Measurements from ENCODE around the gene GRK1. TPM values are rescaled to one million over a fixed set of nuclear protein-coding genes. Genes with fewer than 3 reads are reported as not detected.
"Not testable (repeated sequence)": the region's sequence is repeated elsewhere in the genome, so short reads cannot be mapped to it uniquely, and the experiment has no call there.

GRK1 gene
- total and polyA plus RNA-seq, 4 donors = 0.36 to 0.97 (median 0.67) TPM

DNA sequence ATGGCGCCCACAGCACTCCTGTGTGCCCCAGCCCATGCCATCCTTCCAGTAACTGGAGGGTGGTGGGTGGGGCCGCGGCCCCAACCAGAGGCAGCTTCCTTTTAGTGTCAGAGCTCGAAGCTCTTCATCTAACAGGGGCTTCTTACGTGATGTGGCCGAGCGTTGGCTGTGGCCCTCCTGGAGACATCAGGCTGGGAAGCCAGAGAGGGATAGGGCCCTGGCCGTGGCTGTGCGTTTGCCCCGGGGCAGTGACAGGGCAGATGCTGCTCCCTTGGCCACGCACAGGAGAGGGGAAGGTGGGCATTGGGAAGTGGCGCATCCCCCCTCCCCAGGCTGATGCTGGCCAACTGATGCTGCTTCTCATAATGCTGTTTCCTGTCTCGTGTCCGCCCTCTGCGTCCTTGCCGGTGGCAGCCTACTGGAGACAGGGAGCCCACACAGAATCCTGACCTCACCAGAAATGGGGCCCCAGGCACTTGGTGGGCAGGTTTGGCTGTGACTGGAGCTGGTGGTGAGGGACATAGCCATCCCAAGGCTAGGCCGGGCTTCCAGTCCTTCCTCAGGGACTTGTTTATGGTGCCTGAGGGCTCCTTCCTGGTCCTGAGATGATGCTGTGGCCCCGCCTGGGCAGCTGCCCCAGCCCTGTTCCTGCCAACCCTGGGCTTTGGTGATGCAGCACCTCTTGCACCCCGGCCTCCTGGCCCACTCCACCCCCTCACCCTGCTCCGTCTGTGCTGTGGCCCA lies 43.4 kb upstream of the GRK1 start:
- H3K4me3 ChIP-seq (ENCODE audit: low read depth, low read length) = no peak overlapping the region
- 97% methylated on average over 12 of the region's 20 CpGs for WGBS (ENCODE audit: insufficient coverage)
- H3K4me1 ChIP-seq (ENCODE audit: control insufficient read depth, insufficient read depth, low read length) = peaks cover 6% of the 10 kb centered on the region
- H3K27ac ChIP-seq (ENCODE audit: low read depth, low read length) = no peak overlapping the region
- no peaks in the 10 kb centered on the region for H3K9me3 ChIP-seq (ENCODE audit: control insufficient read depth, insufficient read depth, low read length)
- DNase-seq (ENCODE audit: low read depth in 4 of 6, low spot score in 6 of 6) = no peak
- no peaks in the 10 kb centered on the region for H3K27me3 ChIP-seq (ENCODE audit: control insufficient read depth, insufficient read depth, low read length)
- peaks cover 51% of the 10 kb centered on the region for H3K36me3 ChIP-seq (ENCODE audit: control insufficient read depth, insufficient read depth, low read length)

GRCh38 chr13:113624235-113624587 lies 42.8 kb upstream of the GRK1 start:
- no peak for DNase-seq (ENCODE audit: low read depth in 4 of 6, low spot score in 6 of 6)

DNA sequence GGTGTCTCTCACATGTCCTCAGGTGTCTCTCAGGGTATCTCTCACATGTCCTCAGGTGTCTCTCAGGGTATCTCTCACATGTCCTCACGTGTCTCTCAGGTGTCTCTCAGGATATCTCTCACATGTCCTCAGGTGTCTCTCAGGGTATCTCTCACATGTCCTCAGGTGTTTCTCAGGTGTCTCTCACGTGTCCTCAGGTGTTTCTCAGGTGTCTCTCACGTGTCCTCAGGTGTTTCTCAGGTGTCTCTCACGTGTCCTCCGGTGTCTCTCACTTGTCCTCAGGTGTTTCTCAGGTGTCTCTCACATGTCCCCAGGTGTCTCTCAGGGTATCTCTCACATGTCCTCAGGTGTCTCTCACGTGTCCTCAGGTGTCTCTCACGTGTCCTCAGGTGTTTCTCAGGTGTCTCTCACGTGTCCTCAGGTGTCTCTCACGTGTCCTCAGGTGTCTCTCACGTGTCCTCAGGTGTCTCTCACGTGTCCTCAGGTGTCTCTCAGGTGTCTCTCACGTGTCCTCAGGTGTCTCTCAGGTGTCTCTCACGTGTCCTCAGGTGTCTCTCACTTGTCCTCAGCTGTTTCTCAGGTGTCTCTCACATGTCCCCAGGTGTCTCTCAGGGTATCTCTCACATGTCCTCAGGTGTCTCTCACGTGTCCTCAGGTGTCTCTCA lies 42.2 kb upstream of the GRK1 start:
- H3K4me3 ChIP-seq (ENCODE audit: low read depth, low read length); DNase-seq (ENCODE audit: low read depth in 4 of 6, low spot score in 6 of 6); H3K27ac ChIP-seq (ENCODE audit: low read depth, low read length); H3K9me3 ChIP-seq (ENCODE audit: control insufficient read depth, insufficient read depth, low read length); H3K4me1 ChIP-seq (ENCODE audit: control insufficient read depth, insufficient read depth, low read length); H3K27me3 ChIP-seq (ENCODE audit: control insufficient read depth, insufficient read depth, low read length): not testable (repeated sequence)
- WGBS (ENCODE audit: insufficient coverage) = 96% methylated on average over 14 of the region's 14 CpGs
- H3K36me3 ChIP-seq (ENCODE audit: control insufficient read depth, insufficient read depth, low read length) = peaks cover 53% of the 10 kb centered on the region

More at GRCh38 chr13:113624235-113624587, 42.8 kb upstream of the GRK1 start:
- WGBS (ENCODE audit: insufficient coverage) = 98% methylated on average over 9 of the region's 9 CpGs
- Histone ChIP-seq H3K27me3 (ENCODE audit: control insufficient read depth, insufficient read depth, low read length) (no peaks in the 10 kb centered on the region), H3K4me3 (ENCODE audit: low read depth, low read length) (no peak overlapping the region), H3K4me1 (ENCODE audit: control insufficient read depth, insufficient read depth, low read length) (peaks cover 11% of the 10 kb centered on the region), H3K9me3 (ENCODE audit: control insufficient read depth, insufficient read depth, low read length) (no peaks in the 10 kb centered on the region), H3K36me3 (ENCODE audit: control insufficient read depth, insufficient read depth, low read length) (peaks cover 57% of the 10 kb centered on the region), H3K27ac (ENCODE audit: low read depth, low read length) (no peak overlapping the region)

- DNase-seq (ENCODE audit: low read depth in 4 of 6, low spot score in 6 of 6) = no peak
- no peaks in the 10 kb centered on the region for H3K9me3 ChIP-seq (ENCODE audit: control insufficient read depth, insufficient read depth, low read length)
- WGBS (ENCODE audit: insufficient coverage) = 85% methylated on average over 20 of the region's 24 CpGs
- no peaks in the 10 kb centered on the region for H3K27me3 ChIP-seq (ENCODE audit: control insufficient read depth, insufficient read depth, low read length)
- peaks cover 5% of the 10 kb centered on the region for H3K4me1 ChIP-seq (ENCODE audit: control insufficient read depth, insufficient read depth, low read length)
- peaks cover 53% of the 10 kb centered on the region for H3K36me3 ChIP-seq (ENCODE audit: control insufficient read depth, insufficient read depth, low read length)
- H3K4me3 ChIP-seq (ENCODE audit: low read depth, low read length) = no peak overlapping the region
- no peak overlapping the region for H3K27ac ChIP-seq (ENCODE audit: low read depth, low read length)
Measured at GRCh38 chr13:113625965-113626721, 40.9 kb upstream of the GRK1 start.

DNA sequence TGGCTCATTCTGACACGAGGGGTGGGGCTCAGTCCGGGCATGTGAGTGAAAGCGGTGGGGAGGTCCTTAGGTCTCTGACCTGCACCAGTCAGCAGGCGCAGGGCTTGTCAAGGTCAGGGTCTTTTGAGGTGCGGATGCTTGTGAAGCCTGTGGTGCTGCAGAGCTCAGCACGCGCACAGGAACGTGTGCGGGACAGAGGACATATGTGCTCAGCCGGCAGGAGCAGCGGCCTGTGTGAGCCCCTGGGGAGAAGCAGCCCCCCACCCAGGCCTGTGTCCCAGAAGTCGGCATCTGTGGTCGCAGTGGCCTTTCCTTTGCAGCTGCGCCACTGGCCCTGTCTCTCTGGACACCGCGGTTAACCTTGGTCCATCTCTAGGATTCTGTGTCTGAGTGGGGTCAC lies 39.9 kb upstream of the GRK1 start:
- Histone ChIP-seq H3K4me3 (ENCODE audit: low read depth, low read length) (no peak overlapping the region), H3K27me3 (ENCODE audit: control insufficient read depth, insufficient read depth, low read length) (no peaks in the 10 kb centered on the region), H3K27ac (ENCODE audit: low read depth, low read length) (no peak overlapping the region), H3K9me3 (ENCODE audit: control insufficient read depth, insufficient read depth, low read length) (no peaks in the 10 kb centered on the region), H3K36me3 (ENCODE audit: control insufficient read depth, insufficient read depth, low read length) (peaks cover 62% of the 10 kb centered on the region), H3K4me1 (ENCODE audit: control insufficient read depth, insufficient read depth, low read length) (peaks cover 5% of the 10 kb centered on the region)
- WGBS (ENCODE audit: insufficient coverage) = 87% methylated on average over 16 of the region's 16 CpGs
- no peak for DNase-seq (ENCODE audit: low read depth in 4 of 6, low spot score in 6 of 6)

GRCh38 chr13:113628291-113629270 lies 38.4 kb upstream of the GRK1 start:
- 90% methylated on average over 27 of the region's 30 CpGs for WGBS (ENCODE audit: insufficient coverage)
- Histone ChIP-seq H3K27ac (ENCODE audit: low read depth, low read length) (no peak overlapping the region), H3K36me3 (ENCODE audit: control insufficient read depth, insufficient read depth, low read length) (peaks cover 67% of the 10 kb centered on the region)

DNA sequence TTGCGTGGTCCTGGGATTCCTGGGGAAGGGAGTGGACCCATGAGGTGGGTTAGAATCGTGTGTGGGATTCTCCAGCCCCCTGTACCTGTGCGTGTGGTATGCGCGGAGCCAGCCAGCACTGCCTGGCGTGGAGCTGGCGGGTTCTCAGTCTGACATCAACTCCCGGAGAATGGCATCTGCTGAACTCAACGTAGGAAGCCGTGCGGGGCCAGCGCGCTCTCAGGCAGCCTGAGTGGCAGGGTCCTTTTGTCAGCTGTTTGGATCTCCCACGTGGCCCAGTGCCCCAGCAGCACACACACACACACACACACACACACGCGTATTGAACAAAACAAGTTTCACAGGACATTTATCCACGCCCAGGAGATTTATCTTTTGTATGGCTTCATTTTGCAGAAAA lies 37.2 kb upstream of the GRK1 start:
- Histone ChIP-seq H3K4me3 (ENCODE audit: low read depth, low read length) (no peak overlapping the region), H3K9me3 (ENCODE audit: control insufficient read depth, insufficient read depth, low read length) (no peaks in the 10 kb centered on the region), H3K27ac (ENCODE audit: low read depth, low read length) (no peak overlapping the region), H3K4me1 (ENCODE audit: control insufficient read depth, insufficient read depth, low read length) (peaks cover 5% of the 10 kb centered on the region), H3K27me3 (ENCODE audit: control insufficient read depth, insufficient read depth, low read length) (no peaks in the 10 kb centered on the region), H3K36me3 (ENCODE audit: control insufficient read depth, insufficient read depth, low read length) (peaks cover 71% of the 10 kb centered on the region)
- WGBS (ENCODE audit: insufficient coverage) = 74% methylated on average over 15 of the region's 17 CpGs
- no peak for DNase-seq (ENCODE audit: low read depth in 4 of 6, low spot score in 6 of 6)

More at GRCh38 chr13:113628291-113629270, 38.4 kb upstream of the GRK1 start:
- Histone ChIP-seq H3K9me3 (ENCODE audit: control insufficient read depth, insufficient read depth, low read length) (no peaks in the 10 kb centered on the region), H3K4me1 (ENCODE audit: control insufficient read depth, insufficient read depth, low read length) (peaks cover 5% of the 10 kb centered on the region), H3K27me3 (ENCODE audit: control insufficient read depth, insufficient read depth, low read length) (no peaks in the 10 kb centered on the region), H3K4me3 (ENCODE audit: low read depth, low read length) (no peak overlapping the region)
- DNase-seq (ENCODE audit: low read depth in 4 of 6, low spot score in 6 of 6) = no peak

DNA sequence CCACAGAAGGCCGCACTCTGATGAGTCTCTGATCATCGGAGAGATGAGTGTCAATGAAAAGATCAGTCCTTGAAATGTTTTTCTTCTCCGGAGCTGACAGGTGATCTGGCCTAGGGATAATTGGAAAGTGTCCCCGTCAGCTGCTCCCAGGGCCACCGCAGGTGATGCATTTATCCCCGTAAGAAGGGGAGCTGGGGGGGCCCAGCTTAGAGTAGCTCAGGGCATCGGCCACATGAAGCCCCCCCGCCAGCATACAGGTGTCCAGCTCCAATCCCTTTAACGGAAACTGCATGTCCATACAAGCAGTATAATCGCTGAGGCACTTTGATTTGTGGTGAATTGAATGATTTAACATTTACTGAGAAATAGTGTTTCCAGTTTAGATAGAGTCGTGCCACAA lies 36.7 kb upstream of the GRK1 start:
- no peaks in the 10 kb centered on the region for H3K27me3 ChIP-seq (ENCODE audit: control insufficient read depth, insufficient read depth, low read length)
- no peak for DNase-seq (ENCODE audit: low read depth in 4 of 6, low spot score in 6 of 6)
- peaks cover 75% of the 10 kb centered on the region for H3K36me3 ChIP-seq (ENCODE audit: control insufficient read depth, insufficient read depth, low read length)
- no peaks in the 10 kb centered on the region for H3K9me3 ChIP-seq (ENCODE audit: control insufficient read depth, insufficient read depth, low read length)
- H3K27ac ChIP-seq (ENCODE audit: low read depth, low read length) = no peak overlapping the region
- 93% methylated on average over 10 of the region's 11 CpGs for WGBS (ENCODE audit: insufficient coverage)
- H3K4me1 ChIP-seq (ENCODE audit: control insufficient read depth, insufficient read depth, low read length) = peaks cover 5% of the 10 kb centered on the region
- no peak overlapping the region for H3K4me3 ChIP-seq (ENCODE audit: low read depth, low read length)

DNA sequence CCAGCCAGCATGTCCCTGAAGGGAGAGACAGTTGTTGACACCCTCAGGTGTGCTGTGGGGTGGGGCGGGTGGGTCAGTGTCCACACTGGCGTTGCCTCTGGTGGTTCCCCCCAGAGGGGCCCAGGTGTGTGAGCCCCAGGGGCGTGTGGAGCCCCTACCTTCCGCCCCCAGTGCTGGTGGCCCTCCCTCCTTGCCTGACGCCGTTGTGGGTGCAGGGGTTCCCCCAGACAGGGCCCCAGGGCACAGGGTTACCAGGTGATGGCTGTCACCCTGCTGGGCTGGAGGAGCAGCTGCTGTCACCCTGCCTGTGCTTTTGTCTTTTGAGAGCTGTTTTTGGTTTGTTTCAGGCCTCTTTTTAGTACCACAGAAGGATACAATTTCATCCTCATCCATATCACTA lies 36.2 kb upstream of the GRK1 start:
- no peak overlapping the region for H3K4me3 ChIP-seq (ENCODE audit: low read depth, low read length)
- peaks cover 77% of the 10 kb centered on the region for H3K36me3 ChIP-seq (ENCODE audit: control insufficient read depth, insufficient read depth, low read length)
- no peaks in the 10 kb centered on the region for H3K27me3 ChIP-seq (ENCODE audit: control insufficient read depth, insufficient read depth, low read length)
- DNase-seq (ENCODE audit: low read depth in 4 of 6, low spot score in 6 of 6) = no peak
- H3K27ac ChIP-seq (ENCODE audit: low read depth, low read length) = no peak overlapping the region
- 84% methylated on average over 3 of the region's 6 CpGs for WGBS (ENCODE audit: insufficient coverage)
- H3K4me1 ChIP-seq (ENCODE audit: control insufficient read depth, insufficient read depth, low read length) = peaks cover 5% of the 10 kb centered on the region
- H3K9me3 ChIP-seq (ENCODE audit: control insufficient read depth, insufficient read depth, low read length) = no peaks in the 10 kb centered on the region
